HEK293 (cell line): Measurements from ENCODE around the gene RPRD1A.

Experiments
- CTCF ChIA-PET: fragments of 350-600 bp; formaldehyde crosslinking; extraction: SDS; loops from one replicate; lab custom pipeline; 2021; ENCODE audit warnings: antibody characterized with exemption; lab: Yijun Ruan, JAX
- POLR2A ChIA-PET: fragments of 300-600 bp; formaldehyde crosslinking; extraction: SDS; loops from one replicate; lab custom pipeline; 2020; ENCODE audit warnings: antibody characterized with exemption, inconsistent platforms; lab: Yijun Ruan, JAX
- H3K27ac ChIP-seq: fragments of 200-500 bp; sonication (Bioruptor generic); 2 replicates; pipeline ENCODE4 v1.5.1; 2014; ENCODE audit warnings: low read depth, low read length, control low read depth, inconsistent platforms; ENCODE audit errors: extremely low read depth
- H3K36me3 ChIP-seq, 2 experiments: fragments of 200-500 bp in 1 of 2; sonication (Bioruptor generic) in 1 of 2; 1 replicate in 1 of 2; 2 replicates in 1 of 2; pipeline ENCODE4 v1.5.1; 2014 to 2017; ENCODE audit warnings: inconsistent platforms in 2 of 2, low read length in 2 of 2; ENCODE audit not compliant: control insufficient read depth in 2 of 2, insufficient read depth in 1 of 2
- H3K4me1 ChIP-seq: fragments of 200-500 bp; sonication (Bioruptor generic); 2 replicates; pipeline ENCODE4 v1.5.1; 2014; ENCODE audit warnings: mild to moderate bottlenecking, low read length, inconsistent platforms; ENCODE audit not compliant: control insufficient read depth, insufficient read depth
- H3K4me3 ChIP-seq: 2 replicates; pipeline ENCODE4 v1.5.1; 2011; ENCODE audit warnings: low read depth, mild to moderate bottlenecking, control low read depth, low read length, moderate library complexity
- H3K9me3 ChIP-seq: fragments of 200-500 bp; sonication (Bioruptor generic); 2 replicates; pipeline ENCODE4 v1.5.1; 2014; ENCODE audit warnings: low read depth, low read length, inconsistent platforms; ENCODE audit not compliant: control insufficient read depth, insufficient read depth
- GLI2 ChIP-seq: fragments of 450-650 bp; formaldehyde crosslinking; IDR thresholded peaks from 2 replicates; pipeline ENCODE4; 2017; ENCODE audit warnings: missing biosample characterization, missing genetic modification characterization, low read depth, borderline replicate concordance
- GLIS1 ChIP-seq: fragments of 450-650 bp; formaldehyde crosslinking; IDR thresholded peaks from 2 replicates; pipeline ENCODE4 v1.5.1; 2016; ENCODE audit warnings: missing biosample characterization, missing genetic modification characterization
- MZF1 ChIP-seq: fragments of 450-650 bp; formaldehyde crosslinking; IDR thresholded peaks from 2 replicates; pipeline ENCODE4 v1.5.1; 2017; ENCODE audit warnings: missing biosample characterization, missing genetic modification characterization, borderline replicate concordance
- SCRT2 ChIP-seq: fragments of 450-650 bp; formaldehyde crosslinking; IDR thresholded peaks from 2 replicates; pipeline ENCODE4 v1.5.1; 2016; ENCODE audit warnings: missing biosample characterization, missing genetic modification characterization
- ZBTB21 ChIP-seq: fragments of 450-650 bp; formaldehyde crosslinking; IDR thresholded peaks from 2 replicates; pipeline ENCODE4 v1.5.1; 2017; ENCODE audit warnings: missing biosample characterization, missing genetic modification characterization
- ZEB2 ChIP-seq: fragments of 450-650 bp; formaldehyde crosslinking; IDR thresholded peaks from 2 replicates; pipeline ENCODE4 v1.5.1; 2016; ENCODE audit warnings: missing biosample characterization, missing genetic modification characterization
- ZNF10 ChIP-seq: fragments of 450-650 bp; formaldehyde crosslinking; IDR thresholded peaks from 2 replicates; pipeline ENCODE4 v1.5.1; 2017; ENCODE audit warnings: missing biosample characterization, missing genetic modification characterization
- ZNF132 ChIP-seq: fragments of 450-650 bp; formaldehyde crosslinking; IDR thresholded peaks from 2 replicates; pipeline ENCODE4 v1.5.1; 2017; ENCODE audit warnings: missing biosample characterization, missing genetic modification characterization, borderline replicate concordance
- ZNF155 ChIP-seq: fragments of 450-650 bp; formaldehyde crosslinking; IDR thresholded peaks from 2 replicates; pipeline ENCODE4 v1.5.1; 2016; ENCODE audit warnings: missing biosample characterization, missing genetic modification characterization
- ZNF157 ChIP-seq: fragments of 450-650 bp; formaldehyde crosslinking; IDR thresholded peaks from 2 replicates; pipeline ENCODE4 v1.5.1; 2016; ENCODE audit warnings: missing biosample characterization, missing genetic modification characterization
- ZNF184 ChIP-seq: fragments of 450-650 bp; IDR thresholded peaks from 2 replicates; pipeline ENCODE4 v1.5.1; 2018; ENCODE audit warnings: missing biosample characterization, mild to moderate bottlenecking, missing genetic modification characterization
- ZNF274 ChIP-seq, 2 experiments: fragments of 200-500 bp in 1 of 2; fragments of 450-650 bp in 1 of 2; sonication (Bioruptor generic) in 1 of 2; formaldehyde crosslinking in 1 of 2; IDR thresholded peaks; 2 replicates each; pipeline versions ENCODE4 v1.5.1 to v1.6.1; 2014 to 2016; ENCODE audit warnings: borderline replicate concordance in 1 of 2, inconsistent platforms in 1 of 2, low read length in 1 of 2, missing biosample characterization in 1 of 2, missing genetic modification characterization in 1 of 2
- ZNF366 ChIP-seq: fragments of 450-650 bp; formaldehyde crosslinking; conservative IDR thresholded peaks from 2 replicates; pipeline ENCODE4 v1.5.1; 2016; ENCODE audit warnings: missing biosample characterization, missing genetic modification characterization
- ZNF48 ChIP-seq: fragments of 450-650 bp; formaldehyde crosslinking; IDR thresholded peaks from 2 replicates; pipeline ENCODE4 v1.5.1; 2016; ENCODE audit warnings: missing biosample characterization, missing genetic modification characterization
- ZNF510 ChIP-seq: fragments of 450-650 bp; formaldehyde crosslinking; IDR thresholded peaks from 2 replicates; pipeline ENCODE4 v1.5.1; 2018; ENCODE audit warnings: mild to moderate bottlenecking, missing genetic modification characterization, missing biosample characterization; ENCODE audit not compliant: insufficient replicate concordance
- ZNF530 ChIP-seq: fragments of 450-650 bp; formaldehyde crosslinking; IDR thresholded peaks from 2 replicates; pipeline ENCODE4 v1.5.1; 2016; ENCODE audit warnings: low read depth, missing biosample characterization, missing genetic modification characterization
- ZNF548 ChIP-seq: fragments of 450-650 bp; formaldehyde crosslinking; IDR thresholded peaks from 2 replicates; pipeline ENCODE4 v1.5.1; 2016; ENCODE audit warnings: missing biosample characterization, missing genetic modification characterization
- ZNF610 ChIP-seq: fragments of 450-650 bp; formaldehyde crosslinking; IDR thresholded peaks from 2 replicates; pipeline ENCODE4 v1.5.1; 2016; ENCODE audit warnings: missing biosample characterization, missing genetic modification characterization, borderline replicate concordance
- ZNF747 ChIP-seq: fragments of 450-650 bp; formaldehyde crosslinking; IDR thresholded peaks from 2 replicates; pipeline ENCODE4 v1.5.1; 2016; ENCODE audit warnings: missing biosample characterization, missing genetic modification characterization
- ZSCAN16 ChIP-seq: fragments of 450-650 bp; formaldehyde crosslinking; IDR thresholded peaks from 2 replicates; pipeline ENCODE4 v1.5.1; 2016; ENCODE audit warnings: missing biosample characterization, missing genetic modification characterization
- TF ChIP-seq, protein P1 (sequence below): fragments of 450-650 bp; formaldehyde crosslinking; IDR thresholded peaks from 2 replicates; pipeline ENCODE4 v1.5.1; 2016; ENCODE audit warnings: missing biosample characterization, missing genetic modification characterization
- TF ChIP-seq, protein P2 (sequence below): fragments of 450-650 bp; formaldehyde crosslinking; IDR thresholded peaks from 2 replicates; pipeline ENCODE4 v1.5.1; 2017; ENCODE audit warnings: missing biosample characterization, missing genetic modification characterization
- TF ChIP-seq, protein P3 (sequence below): fragments of 450-650 bp; formaldehyde crosslinking; IDR thresholded peaks from 2 replicates; pipeline ENCODE4 v1.5.1; 2016; ENCODE audit warnings: missing biosample characterization, missing genetic modification characterization
- TF ChIP-seq, protein P4 (sequence below): fragments of 450-650 bp; formaldehyde crosslinking; IDR thresholded peaks from 2 replicates; pipeline ENCODE4 v1.5.1; 2017; ENCODE audit warnings: missing biosample characterization, missing genetic modification characterization
- TF ChIP-seq, protein P5 (sequence below): fragments of 450-650 bp; formaldehyde crosslinking; IDR thresholded peaks from 2 replicates; pipeline ENCODE4 v1.5.1; 2017; ENCODE audit warnings: missing biosample characterization, missing genetic modification characterization

Gene RPRD1A

DNA sequence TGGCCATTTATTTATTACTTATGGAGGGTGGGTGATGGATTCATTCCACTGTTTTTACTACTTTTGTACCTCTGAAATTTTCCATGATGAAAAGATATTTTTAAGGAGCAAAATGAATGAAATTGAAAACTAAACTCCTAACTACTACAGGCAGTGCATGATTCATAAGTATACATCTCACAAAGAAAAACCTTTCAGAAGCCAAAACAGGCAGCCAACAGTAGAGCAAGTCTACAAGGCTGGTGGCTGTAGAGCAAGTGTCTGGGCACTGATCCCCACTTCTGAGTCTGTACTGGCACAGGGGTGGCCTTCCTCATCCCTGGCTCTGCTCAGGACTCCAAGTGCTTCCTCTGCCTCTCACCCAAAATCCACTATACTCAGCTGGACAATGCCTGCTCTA lies 103.0 kb downstream of the RPRD1A start (continued):
- TF ChIP-seq ZNF610 (no peak), GLI2 (tag by site-specific recombination) (no peak), MZF1 (no peak), ZSCAN16 (tag by site-specific recombination) (no peak), ZNF132 (tag by site-specific recombination) (no peak), ZNF10 (tag by site-specific recombination) (no peak), ZNF184 (tag by site-specific recombination) (no peak), ZEB2 (tag by site-specific recombination) (no peak), ZNF274 (IDR thresholded peaks at IDR 0.05; ENCODE audit: low read length) (no peak), ZNF274 (tag by site-specific recombination; IDR thresholded peaks at IDR 0.05; ENCODE audit: borderline replicate concordance) (no peak), ZNF155 (tag by site-specific recombination) (no peak)
- TF ChIP-seq, protein P1, sequence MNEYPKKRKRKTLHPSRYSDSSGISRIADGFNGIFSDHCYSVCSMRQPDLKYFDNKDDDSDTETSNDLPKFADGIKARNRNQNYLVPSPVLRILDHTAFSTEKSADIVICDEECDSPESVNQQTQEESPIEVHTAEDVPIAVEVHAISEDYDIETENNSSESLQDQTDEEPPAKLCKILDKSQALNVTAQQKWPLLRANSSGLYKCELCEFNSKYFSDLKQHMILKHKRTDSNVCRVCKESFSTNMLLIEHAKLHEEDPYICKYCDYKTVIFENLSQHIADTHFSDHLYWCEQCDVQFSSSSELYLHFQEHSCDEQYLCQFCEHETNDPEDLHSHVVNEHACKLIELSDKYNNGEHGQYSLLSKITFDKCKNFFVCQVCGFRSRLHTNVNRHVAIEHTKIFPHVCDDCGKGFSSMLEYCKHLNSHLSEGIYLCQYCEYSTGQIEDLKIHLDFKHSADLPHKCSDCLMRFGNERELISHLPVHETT = no peak

DNA sequence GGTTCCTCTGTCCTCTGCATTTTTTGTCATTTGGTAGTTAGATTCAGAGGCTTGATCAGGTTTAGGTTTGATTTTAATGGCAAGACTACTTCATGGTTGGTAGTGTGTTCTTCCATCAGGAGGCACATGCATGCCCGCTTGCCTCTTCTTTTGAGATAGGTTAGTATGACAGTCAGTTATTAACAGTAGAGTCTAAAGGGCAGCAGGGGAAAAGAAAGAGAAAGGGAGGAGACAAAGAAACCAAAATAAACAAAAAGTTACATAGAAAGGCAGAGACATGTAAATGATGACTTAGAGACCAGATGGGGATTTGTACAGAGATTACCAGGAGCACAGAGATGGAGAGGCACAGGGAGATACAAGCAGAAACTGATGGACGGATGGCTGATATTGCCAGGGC lies 105.0 kb downstream of the RPRD1A start:
- CTCF ChIA-PET = interaction anchor here (1.5 kb wide), 1 partner anchor 12 kb away, joined by 7 read pairs; no protein-coding TSS in a partner anchor

More for the DNA sequence above, 105.0 kb downstream of the RPRD1A start:
- POLR2A ChIA-PET = no interaction called here
- H3K9me3 ChIP-seq = no peaks in the 10 kb centered on the region
- no peak overlapping the region for H3K4me3 ChIP-seq
- no peak for TF ChIP-seq ZNF747 (tag by site-specific recombination)
- TF ChIP-seq ZBTB21 (tag by site-specific recombination) = no peak
- no peak for TF ChIP-seq ZNF157
- no peak for TF ChIP-seq GLIS1 (tag by site-specific recombination)
- TF ChIP-seq ZNF48 (tag by site-specific recombination) = no peak
- TF ChIP-seq, protein P2, sequence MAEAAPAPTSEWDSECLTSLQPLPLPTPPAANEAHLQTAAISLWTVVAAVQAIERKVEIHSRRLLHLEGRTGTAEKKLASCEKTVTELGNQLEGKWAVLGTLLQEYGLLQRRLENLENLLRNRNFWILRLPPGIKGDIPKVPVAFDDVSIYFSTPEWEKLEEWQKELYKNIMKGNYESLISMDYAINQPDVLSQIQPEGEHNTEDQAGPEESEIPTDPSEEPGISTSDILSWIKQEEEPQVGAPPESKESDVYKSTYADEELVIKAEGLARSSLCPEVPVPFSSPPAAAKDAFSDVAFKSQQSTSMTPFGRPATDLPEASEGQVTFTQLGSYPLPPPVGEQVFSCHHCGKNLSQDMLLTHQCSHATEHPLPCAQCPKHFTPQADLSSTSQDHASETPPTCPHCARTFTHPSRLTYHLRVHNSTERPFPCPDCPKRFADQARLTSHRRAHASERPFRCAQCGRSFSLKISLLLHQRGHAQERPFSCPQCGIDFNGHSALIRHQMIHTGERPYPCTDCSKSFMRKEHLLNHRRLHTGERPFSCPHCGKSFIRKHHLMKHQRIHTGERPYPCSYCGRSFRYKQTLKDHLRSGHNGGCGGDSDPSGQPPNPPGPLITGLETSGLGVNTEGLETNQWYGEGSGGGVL (tag by site-specific recombination) = no peak
- TF ChIP-seq ZNF548 (tag by site-specific recombination) = no peak
- TF ChIP-seq, protein P3, sequence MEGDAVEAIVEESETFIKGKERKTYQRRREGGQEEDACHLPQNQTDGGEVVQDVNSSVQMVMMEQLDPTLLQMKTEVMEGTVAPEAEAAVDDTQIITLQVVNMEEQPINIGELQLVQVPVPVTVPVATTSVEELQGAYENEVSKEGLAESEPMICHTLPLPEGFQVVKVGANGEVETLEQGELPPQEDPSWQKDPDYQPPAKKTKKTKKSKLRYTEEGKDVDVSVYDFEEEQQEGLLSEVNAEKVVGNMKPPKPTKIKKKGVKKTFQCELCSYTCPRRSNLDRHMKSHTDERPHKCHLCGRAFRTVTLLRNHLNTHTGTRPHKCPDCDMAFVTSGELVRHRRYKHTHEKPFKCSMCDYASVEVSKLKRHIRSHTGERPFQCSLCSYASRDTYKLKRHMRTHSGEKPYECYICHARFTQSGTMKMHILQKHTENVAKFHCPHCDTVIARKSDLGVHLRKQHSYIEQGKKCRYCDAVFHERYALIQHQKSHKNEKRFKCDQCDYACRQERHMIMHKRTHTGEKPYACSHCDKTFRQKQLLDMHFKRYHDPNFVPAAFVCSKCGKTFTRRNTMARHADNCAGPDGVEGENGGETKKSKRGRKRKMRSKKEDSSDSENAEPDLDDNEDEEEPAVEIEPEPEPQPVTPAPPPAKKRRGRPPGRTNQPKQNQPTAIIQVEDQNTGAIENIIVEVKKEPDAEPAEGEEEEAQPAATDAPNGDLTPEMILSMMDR (tag by site-specific recombination) = no peak
- no peak for TF ChIP-seq SCRT2 (tag by site-specific recombination)
- TF ChIP-seq, protein P4, sequence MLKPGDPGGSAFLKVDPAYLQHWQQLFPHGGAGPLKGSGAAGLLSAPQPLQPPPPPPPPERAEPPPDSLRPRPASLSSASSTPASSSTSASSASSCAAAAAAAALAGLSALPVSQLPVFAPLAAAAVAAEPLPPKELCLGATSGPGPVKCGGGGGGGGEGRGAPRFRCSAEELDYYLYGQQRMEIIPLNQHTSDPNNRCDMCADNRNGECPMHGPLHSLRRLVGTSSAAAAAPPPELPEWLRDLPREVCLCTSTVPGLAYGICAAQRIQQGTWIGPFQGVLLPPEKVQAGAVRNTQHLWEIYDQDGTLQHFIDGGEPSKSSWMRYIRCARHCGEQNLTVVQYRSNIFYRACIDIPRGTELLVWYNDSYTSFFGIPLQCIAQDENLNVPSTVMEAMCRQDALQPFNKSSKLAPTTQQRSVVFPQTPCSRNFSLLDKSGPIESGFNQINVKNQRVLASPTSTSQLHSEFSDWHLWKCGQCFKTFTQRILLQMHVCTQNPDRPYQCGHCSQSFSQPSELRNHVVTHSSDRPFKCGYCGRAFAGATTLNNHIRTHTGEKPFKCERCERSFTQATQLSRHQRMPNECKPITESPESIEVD (tag by site-specific recombination) = no peak
- no peak for TF ChIP-seq ZNF530 (tag by site-specific recombination)
- TF ChIP-seq, protein P5, sequence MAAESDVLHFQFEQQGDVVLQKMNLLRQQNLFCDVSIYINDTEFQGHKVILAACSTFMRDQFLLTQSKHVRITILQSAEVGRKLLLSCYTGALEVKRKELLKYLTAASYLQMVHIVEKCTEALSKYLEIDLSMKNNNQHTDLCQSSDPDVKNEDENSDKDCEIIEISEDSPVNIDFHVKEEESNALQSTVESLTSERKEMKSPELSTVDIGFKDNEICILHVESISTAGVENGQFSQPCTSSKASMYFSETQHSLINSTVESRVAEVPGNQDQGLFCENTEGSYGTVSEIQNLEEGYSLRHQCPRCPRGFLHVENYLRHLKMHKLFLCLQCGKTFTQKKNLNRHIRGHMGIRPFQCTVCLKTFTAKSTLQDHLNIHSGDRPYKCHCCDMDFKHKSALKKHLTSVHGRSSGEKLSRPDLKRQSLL = no peak
- TF ChIP-seq ZNF510 (tag by site-specific recombination) = no peak
- no peak for TF ChIP-seq ZNF366 (tag by site-specific recombination)
- H3K4me1 ChIP-seq = no peaks in the 10 kb centered on the region
- no peaks in the 10 kb centered on the region for H3K36me3 ChIP-seq
- H3K27ac ChIP-seq = no peak overlapping the region
